ENCODE results near the gene APC2. TPM values are rescaled to one million over a fixed set of nuclear protein-coding genes. Genes with fewer than 3 reads are reported as not detected.
A peak's percentile ranks its signal among the peaks of the same experiment; 100 is the strongest.
"Not testable (repeated sequence)": the region's sequence is repeated elsewhere in the genome, so short reads cannot be mapped to it uniquely, and the experiment has no call there.

Gene APC2
- total RNA-seq, 4 donors from 2014 or later: 0.11 to 1.1 (median 0.23) TPM; not detected in 1

DNA sequence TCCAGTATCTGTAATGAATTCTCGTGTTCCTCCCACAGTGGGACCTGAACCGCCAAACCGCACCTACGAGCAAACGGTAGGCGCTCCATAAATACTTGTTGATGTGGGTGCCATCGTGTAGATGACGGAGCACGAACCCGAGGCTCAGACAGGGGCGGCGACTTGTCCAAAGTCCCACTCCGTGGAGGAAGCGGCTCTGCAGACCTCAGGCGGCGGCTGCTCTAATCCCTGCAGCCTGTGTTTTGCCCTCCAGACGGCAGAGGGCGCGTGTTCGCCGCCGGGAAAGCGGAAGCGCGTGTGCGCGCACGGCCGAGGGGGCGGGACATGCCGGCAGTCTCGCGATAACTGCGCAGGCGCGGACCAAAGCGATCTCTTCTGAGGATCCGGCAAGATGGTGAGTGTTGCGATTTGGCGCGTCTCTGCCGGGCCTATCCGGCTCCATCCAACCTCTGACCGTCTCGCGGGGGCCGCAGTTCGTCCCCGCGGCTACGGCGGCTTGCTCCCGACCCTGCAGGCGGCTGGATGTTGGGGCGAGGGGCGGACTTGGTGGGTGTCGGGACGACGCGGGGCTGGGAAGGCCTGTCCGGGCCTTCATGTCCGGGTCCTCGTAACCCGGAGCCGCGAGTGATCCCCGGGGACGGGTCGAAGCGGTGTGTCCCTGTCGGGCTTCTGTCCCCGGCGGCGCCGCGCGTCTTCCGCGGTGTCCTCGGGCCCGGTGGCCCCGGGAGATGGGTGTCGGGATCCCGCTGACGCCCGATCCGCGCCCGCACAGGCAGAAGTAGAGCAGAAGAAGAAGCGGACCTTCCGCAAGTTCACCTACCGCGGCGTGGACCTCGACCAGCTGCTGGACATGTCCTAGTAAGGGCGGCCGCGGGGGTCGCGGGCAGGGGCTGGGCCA is 11.6 kb upstream of the APC2 start, which contains the start of gene RPS15:
TSS of gene RPS15 (plus strand) at position 362 of the 898 bp plus-strand sequence. CDS start at position 392, 30 bp downstream.
- intact Hi-C loops (cut with DNase I; ENCODE audit: low total_unique reads): no loop called here
- H3K4me3 ChIP-seq (ENCODE audit: low read depth, poor library complexity, severe bottlenecking): peak within 1 kb of the TSS; percentile 93
- WGBS, 2 donors: 0 to 1% methylated on average over 44 to 72 of the region's 100 CpGs
- TF ChIP-seq, protein P1, sequence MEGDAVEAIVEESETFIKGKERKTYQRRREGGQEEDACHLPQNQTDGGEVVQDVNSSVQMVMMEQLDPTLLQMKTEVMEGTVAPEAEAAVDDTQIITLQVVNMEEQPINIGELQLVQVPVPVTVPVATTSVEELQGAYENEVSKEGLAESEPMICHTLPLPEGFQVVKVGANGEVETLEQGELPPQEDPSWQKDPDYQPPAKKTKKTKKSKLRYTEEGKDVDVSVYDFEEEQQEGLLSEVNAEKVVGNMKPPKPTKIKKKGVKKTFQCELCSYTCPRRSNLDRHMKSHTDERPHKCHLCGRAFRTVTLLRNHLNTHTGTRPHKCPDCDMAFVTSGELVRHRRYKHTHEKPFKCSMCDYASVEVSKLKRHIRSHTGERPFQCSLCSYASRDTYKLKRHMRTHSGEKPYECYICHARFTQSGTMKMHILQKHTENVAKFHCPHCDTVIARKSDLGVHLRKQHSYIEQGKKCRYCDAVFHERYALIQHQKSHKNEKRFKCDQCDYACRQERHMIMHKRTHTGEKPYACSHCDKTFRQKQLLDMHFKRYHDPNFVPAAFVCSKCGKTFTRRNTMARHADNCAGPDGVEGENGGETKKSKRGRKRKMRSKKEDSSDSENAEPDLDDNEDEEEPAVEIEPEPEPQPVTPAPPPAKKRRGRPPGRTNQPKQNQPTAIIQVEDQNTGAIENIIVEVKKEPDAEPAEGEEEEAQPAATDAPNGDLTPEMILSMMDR (IDR thresholded peaks at IDR 0.05): peak in 1 of 3 donors; percentile 94
- TF ChIP-seq POLR2A (IDR thresholded peaks at IDR 0.05): peak in 1 of 2 donors; percentile 74
- peak; percentile 91 to 99 for DNase-seq (ENCODE audit: low spot score in 2 of 2)

- H3K4me3 ChIP-seq (ENCODE audit: low read depth, poor library complexity, severe bottlenecking): peak overlapping the region; percentile 93
- no peak for DNase-seq (ENCODE audit: low spot score in 2 of 2)
- WGBS, 2 donors: 1 to 3% methylated on average over 13 to 16 of the region's 26 CpGs
- intact Hi-C loops (cut with DNase I; ENCODE audit: low total_unique reads): no loop called here
- TF ChIP-seq, protein P1 (IDR thresholded peaks at IDR 0.05): no peak
- TF ChIP-seq POLR2A (IDR thresholded peaks at IDR 0.05): no peak
These were observed 11.0 kb upstream of the APC2 start for GRCh38 chr19:1438933-1439354.

DNA sequence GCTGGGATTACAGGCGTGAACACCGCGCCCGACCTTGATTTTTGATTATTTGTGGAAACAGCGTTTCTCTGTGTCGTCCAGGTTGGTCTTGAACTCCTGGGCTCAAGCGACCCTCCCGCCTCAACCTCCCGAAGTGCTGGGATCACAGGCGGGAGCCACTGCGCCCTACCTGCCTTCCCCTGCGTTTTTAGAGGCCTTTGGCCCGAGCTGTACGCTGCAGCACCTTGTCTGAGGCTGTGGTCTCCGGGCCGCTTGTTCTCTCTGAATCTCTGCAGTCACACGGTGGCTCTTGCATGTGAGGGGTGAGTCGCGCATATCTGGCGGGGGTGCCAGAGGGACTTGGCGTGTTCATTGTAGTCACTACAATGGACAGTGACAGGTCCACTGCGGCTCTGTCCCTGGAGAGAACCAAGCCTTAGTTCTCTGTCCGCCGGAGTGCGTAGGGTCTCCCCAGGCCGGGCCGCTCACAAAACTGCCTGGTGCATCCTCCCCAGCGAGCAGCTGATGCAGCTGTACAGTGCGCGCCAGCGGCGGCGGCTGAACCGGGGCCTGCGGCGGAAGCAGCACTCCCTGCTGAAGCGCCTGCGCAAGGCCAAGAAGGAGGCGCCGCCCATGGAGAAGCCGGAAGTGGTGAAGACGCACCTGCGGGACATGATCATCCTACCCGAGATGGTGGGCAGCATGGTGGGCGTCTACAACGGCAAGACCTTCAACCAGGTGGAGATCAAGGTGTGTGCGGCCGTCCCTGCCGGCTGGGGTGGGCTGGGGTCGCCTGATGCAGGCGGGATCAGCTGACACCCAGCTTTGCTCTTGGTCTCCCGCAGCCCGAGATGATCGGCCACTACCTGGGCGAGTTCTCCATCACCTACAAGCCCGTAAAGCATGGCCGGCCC is 10.2 kb upstream of the APC2 start:
- DNase-seq (ENCODE audit: low spot score in 2 of 2): not testable (repeated sequence)
- WGBS, 2 donors: 74 to 81% methylated on average over 52 to 57 of the region's 57 CpGs

DNA sequence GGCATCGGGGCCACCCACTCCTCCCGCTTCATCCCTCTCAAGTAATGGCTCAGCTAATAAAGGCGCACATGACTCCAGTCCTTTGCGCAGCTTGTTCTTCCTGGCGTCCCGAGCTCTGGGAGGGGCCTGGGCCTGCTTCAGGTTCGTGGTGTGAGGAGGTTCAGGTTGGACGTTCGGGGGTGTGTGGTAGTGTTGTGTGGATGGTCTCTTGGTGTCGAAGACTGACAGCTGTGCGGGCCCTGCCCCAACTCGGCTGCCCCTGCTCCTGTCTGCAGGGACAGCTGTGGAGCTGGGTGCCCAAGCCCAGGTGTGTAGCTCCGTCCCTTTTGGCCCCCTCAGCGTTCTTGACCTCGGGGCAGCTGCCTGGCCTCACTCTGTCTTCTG is 9.5 kb upstream of the APC2 start:
- TF ChIP-seq POLR2A (IDR thresholded peaks at IDR 0.05): no peak
- TF ChIP-seq, protein P1 (IDR thresholded peaks at IDR 0.05): no peak
- 78 to 84% methylated on average over 14 to 15 of the region's 15 CpGs for WGBS, 2 donors
- intact Hi-C loops (cut with DNase I; ENCODE audit: low total_unique reads): no loop called here

More for the DNA sequence above, 10.2 kb upstream of the APC2 start:
- intact Hi-C loops (cut with DNase I; ENCODE audit: low total_unique reads): not testable (repeated sequence)
- peak overlapping the region; percentile 93 for H3K4me3 ChIP-seq (ENCODE audit: low read depth, poor library complexity, severe bottlenecking)

DNA sequence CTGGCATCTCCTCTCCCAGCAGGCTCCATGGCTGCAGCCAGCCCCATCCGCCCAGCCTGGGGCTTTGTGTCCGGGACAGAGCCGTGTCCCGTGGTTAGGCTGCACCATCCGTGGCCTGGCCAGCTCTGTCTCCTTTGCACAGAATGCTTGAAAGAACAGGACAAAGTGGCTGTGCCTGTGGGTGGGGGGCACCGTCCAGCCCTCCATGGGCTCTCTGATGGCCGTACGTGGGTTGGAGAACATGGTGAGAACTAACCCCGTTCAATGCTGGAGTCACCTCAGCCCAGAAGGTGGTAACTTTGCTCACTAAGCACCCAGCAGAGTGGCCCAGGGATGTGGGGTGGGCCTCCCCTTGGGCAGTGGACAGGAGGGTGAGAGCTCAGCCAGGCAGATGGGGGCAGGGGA is 8.9 kb upstream of the APC2 start:
- TF ChIP-seq, protein P1 (IDR thresholded peaks at IDR 0.05): no peak
- no peak for TF ChIP-seq POLR2A (IDR thresholded peaks at IDR 0.05)
- WGBS, 2 donors: 83 to 92% methylated on average over 9 of the region's 9 CpGs
- intact Hi-C loops (cut with DNase I; ENCODE audit: low total_unique reads): no loop called here
- H3K4me3 ChIP-seq (ENCODE audit: low read depth, poor library complexity, severe bottlenecking): no peak overlapping the region
- no peak for DNase-seq (ENCODE audit: low spot score in 2 of 2)

More for the DNA sequence above, 9.5 kb upstream of the APC2 start:
- no peak overlapping the region for H3K4me3 ChIP-seq (ENCODE audit: low read depth, poor library complexity, severe bottlenecking)
- DNase-seq (ENCODE audit: low spot score in 2 of 2): no peak

Measured in lower leg skin (tissue), 4 donors.